Naive thymus-derived CD4-positive, alpha-beta T cell (primary cell): ENCODE data around the gene CAMK1D. TPM values are rescaled to one million over a fixed set of nuclear protein-coding genes. Genes with fewer than 3 reads are reported as not detected.
"Not testable (repeated sequence)": the region's sequence is repeated elsewhere in the genome, so short reads cannot be mapped to it uniquely, and the experiment has no call there.

Source experiments
- ATAC-seq: fragments of 150-1000 bp; cut with Tn5 transposase; 2 replicates; pipeline ENCODE4 v1.10.0; 2021; ENCODE audit warnings: mild to moderate bottlenecking, moderate library complexity
- CTCF ChIA-PET: fragments of 350-600 bp; sonication (Branson Sonifier 250); formaldehyde crosslinking; loops from one replicate; lab custom pipeline; 2021; ENCODE audit warnings: antibody characterized with exemption; lab: Charles Lee
- POLR2A ChIA-PET: fragments of 350-600 bp; sonication (Branson Sonifier 250); formaldehyde crosslinking; loops from one replicate; lab custom pipeline; 2021; ENCODE audit warnings: antibody characterized with exemption, inconsistent platforms; lab: Charles Lee
- DNase-seq, 9 donors: peaks; one replicate each; pipeline versions ENCODE4 v3.0.0 to v3.0.0-alpha.2; 2020 to 2022; ENCODE audit warnings: mixed read lengths in 1 of 9
- H3K27ac ChIP-seq: one replicate; pipeline ENCODE4 v1.7.0; 2013; ENCODE audit warnings: mild to moderate bottlenecking, low read depth, low read length, moderate library complexity
- H3K27me3 ChIP-seq, 2 donors: one replicate each; pipeline ENCODE4 v1.7.0; 2013; ENCODE audit warnings: low read length in 2 of 2, mild to moderate bottlenecking in 2 of 2, moderate library complexity in 2 of 2; ENCODE audit not compliant: control insufficient read depth in 2 of 2, insufficient read depth in 2 of 2
- H3K36me3 ChIP-seq, 3 experiments: 1 replicate in 2 of 3; 2 replicates in 1 of 3; pipeline ENCODE4 v1.7.0; 2013; ENCODE audit warnings: low read length in 3 of 3, mild to moderate bottlenecking in 3 of 3, moderate library complexity in 1 of 3; ENCODE audit not compliant: insufficient read depth in 3 of 3, control insufficient read depth in 2 of 3
- H3K4me1 ChIP-seq, 2 donors: one replicate each; pipeline ENCODE4 v1.7.0; 2013; ENCODE audit warnings: low read length in 2 of 2, mild to moderate bottlenecking in 2 of 2, moderate library complexity in 1 of 2; ENCODE audit not compliant: control insufficient read depth in 2 of 2, insufficient read depth in 2 of 2
- H3K4me3 ChIP-seq: 2 replicates; pipeline ENCODE4 v1.7.0; 2013; ENCODE audit warnings: mild to moderate bottlenecking, low read length
- H3K9me3 ChIP-seq, 3 experiments: 1 replicate in 2 of 3; 2 replicates in 1 of 3; pipeline ENCODE4 v1.7.0; 2013; ENCODE audit warnings: low read length in 3 of 3; ENCODE audit not compliant: control insufficient read depth in 2 of 3
- H3K27ac Mint-ChIP-seq, 9 donors: one replicate each; pipeline ENCODE4 v1.8.0; 2020 to 2022; ENCODE audit warnings: mixed read lengths in 9 of 9, mild to moderate bottlenecking in 8 of 9, moderate library complexity in 5 of 9, inconsistent platforms in 2 of 9
- H3K27me3 Mint-ChIP-seq, 5 donors: one replicate each; pipeline ENCODE4 v1.8.0; 2021 to 2022; ENCODE audit warnings: mixed read lengths in 5 of 5, mild to moderate bottlenecking in 1 of 5
- H3K36me3 Mint-ChIP-seq, 5 donors: one replicate each; pipeline ENCODE4 v1.8.0; 2020 to 2022; ENCODE audit warnings: mixed read lengths in 5 of 5, mild to moderate bottlenecking in 3 of 5, inconsistent platforms in 1 of 5
- H3K4me1 Mint-ChIP-seq, 7 donors: one replicate each; pipeline ENCODE4 v1.8.0; 2020 to 2022; ENCODE audit warnings: mixed read lengths in 7 of 7, mild to moderate bottlenecking in 3 of 7, inconsistent platforms in 1 of 7
- H3K4me3 Mint-ChIP-seq, 10 donors: one replicate each; pipeline ENCODE4 v1.8.0; 2020 to 2022; ENCODE audit warnings: mild to moderate bottlenecking in 10 of 10, mixed read lengths in 10 of 10, moderate library complexity in 6 of 10, inconsistent platforms in 2 of 10
- H3K9me3 Mint-ChIP-seq, 11 donors: one replicate each; pipeline ENCODE4 v1.8.0; 2020 to 2022; ENCODE audit warnings: mixed read lengths in 11 of 11, mild to moderate bottlenecking in 4 of 11, inconsistent platforms in 1 of 11, moderate library complexity in 1 of 11
- intact Hi-C, 2 donors: fragments of 100-400 bp; cut with micrococcal nuclease; formaldehyde crosslinking; loops; one replicate each; pipeline ENCODE4 v1.15.1; 2023
- polyA plus RNA-seq, 2 donors: library from polyadenylated mRNA; unstranded; fragments of 300-500 nt; fragmentation: Illumina TruSeq; gene quantifications; one replicate each; pipeline ENCODE4 v1.2.3, GENCODE V29; 2021
- total RNA-seq, 6 experiments: library from RNA in 5 of 6; stranded (reverse) in 5 of 6; gene quantifications; 1 replicate in 5 of 6; 2 replicates in 1 of 6; pipeline ENCODE4 v1.2.3 and lab custom pipeline; 2021 to 2026

CAMK1D gene
- total and polyA plus RNA-seq, 7 experiments from 2014 or later = 12.5 to 43.2 (median 18.6) TPM

- Histone ChIP-seq H3K27ac (no peak overlapping the region), H3K9me3 (no peaks in the 10 kb centered on the region), H3K36me3 (no peaks in the 10 kb centered on the region), H3K4me3 (no peak overlapping the region), H3K4me1 (no peaks in the 10 kb centered on the region), H3K27me3 (no peaks in the 10 kb centered on the region)
- POLR2A ChIA-PET = no interaction called here
- no peaks in the 10 kb centered on the region for H3K27me3 Mint-ChIP-seq
- CTCF ChIA-PET = interaction anchor here (0.6 to 6.1 kb wide), 9 partner anchors 12 to 1182 kb away, joined by 3 to 61 read pairs (median 3); no protein-coding TSS in a partner anchor
- no peaks in the 10 kb centered on the region for H3K9me3 Mint-ChIP-seq
- intact Hi-C loops = loop anchor here (2.0 to 5.0 kb wide), 5 partner anchors 358 to 928 kb away; partner anchors contain the start of genes CAMK1D (in 1 of the 2), CDC123 (in 1 of the 2) and NUDT5 (in 1 of the 2)
- no peak overlapping the region for H3K4me3 Mint-ChIP-seq
- H3K36me3 Mint-ChIP-seq = peaks cover 0 to 5% (median 0%) of the 10 kb centered on the region in 5 donors
- H3K4me1 Mint-ChIP-seq = peaks cover 5 to 53% (median 7%) of the 10 kb centered on the region in 7 donors
- DNase-seq (no peak), ATAC-seq (no peak)
- peak overlapping the region in 1 of 9 donors; percentile 79 for H3K27ac Mint-ChIP-seq
These were observed 360.8 kb downstream of the CAMK1D start for GRCh38 chr10:12710157-12710556.

DNA sequence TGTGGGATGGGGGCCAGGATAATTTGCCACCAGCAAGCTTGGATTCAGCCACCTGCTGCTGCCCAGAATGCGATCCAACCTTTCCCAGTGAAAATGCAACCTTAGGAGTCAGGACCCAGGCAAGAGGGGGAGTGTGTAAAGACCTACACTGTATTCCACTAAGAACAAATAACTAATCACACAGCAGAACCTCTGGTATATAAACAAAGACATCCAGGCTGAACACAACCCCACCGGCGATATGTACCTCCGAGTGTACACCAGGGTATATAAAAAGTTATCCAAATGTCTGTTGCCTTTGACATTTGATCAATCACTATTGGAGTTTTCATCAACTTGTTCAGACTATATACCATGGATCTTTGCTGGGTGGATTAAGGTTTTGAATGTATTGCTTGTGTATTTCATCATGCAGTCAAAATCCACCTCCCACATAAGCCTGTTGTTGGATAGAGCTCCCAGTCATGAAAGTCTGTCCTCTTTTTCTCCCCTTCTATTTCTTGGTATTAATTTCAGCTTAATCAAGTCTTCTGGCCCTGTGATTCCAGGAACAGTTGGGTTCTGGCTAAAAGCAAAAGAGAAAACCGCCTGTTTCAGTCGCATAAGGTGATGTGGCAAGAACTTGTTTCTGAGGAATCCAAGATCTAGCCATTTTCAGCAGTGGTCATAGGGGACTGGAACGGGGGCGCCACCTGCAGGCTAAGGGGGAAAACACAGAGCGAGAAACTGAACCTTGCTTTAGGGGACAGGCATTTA lies 361.4 kb downstream of the CAMK1D start:
- Histone ChIP-seq H3K36me3 (no peaks in the 10 kb centered on the region), H3K27me3 (no peaks in the 10 kb centered on the region), H3K4me1 (no peaks in the 10 kb centered on the region), H3K9me3 (no peaks in the 10 kb centered on the region), H3K27ac (no peak overlapping the region), H3K4me3 (no peak overlapping the region)
- ATAC-seq (peak; percentile 89), DNase-seq (peak; percentile 50 to 83 (median 71))
- Mint-ChIP-seq H3K27ac (peak overlapping the region in 4 of 9 donors; percentile 4 to 79 (median 46)), H3K27me3 (no peaks in the 10 kb centered on the region), H3K4me3 (peak overlapping the region in 1 of 10 donors; percentile 42), H3K36me3 (peaks cover 0 to 7% (median 0%) of the 10 kb centered on the region in 5 donors), H3K9me3 (no peaks in the 10 kb centered on the region), H3K4me1 (peaks cover 5 to 53% (median 8%) of the 10 kb centered on the region in 7 donors)
- intact Hi-C loops = loop anchor here (1.0 to 5.0 kb wide), 10 partner anchors 17 to 928 kb away; partner anchors contain the start of genes CAMK1D (in 1 of the 2), CDC123 (in 1 of the 2) and NUDT5 (in 1 of the 2)
- POLR2A ChIA-PET = no interaction called here
- CTCF ChIA-PET = interaction anchor here (0.6 to 6.1 kb wide), 7 partner anchors 8 to 1182 kb away, joined by 3 to 61 read pairs (median 3); no protein-coding TSS in a partner anchor

DNA sequence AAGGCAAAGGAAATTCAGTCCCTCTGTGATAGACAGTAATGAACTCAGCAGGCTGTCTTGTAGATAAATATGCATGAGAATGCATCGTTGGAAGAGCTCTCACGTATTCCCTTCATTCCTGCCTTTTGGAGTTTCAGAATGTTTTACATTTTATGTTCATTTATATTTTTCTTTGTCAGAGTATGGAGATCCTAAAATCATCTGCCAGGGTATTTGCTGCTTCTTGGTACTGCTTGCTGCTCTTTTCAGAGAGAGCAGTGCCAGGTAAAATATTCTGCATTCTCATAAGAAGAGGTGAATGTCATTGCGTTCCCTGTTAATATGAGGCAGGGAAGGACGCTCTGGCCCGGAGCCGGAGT lies 362.0 kb downstream of the CAMK1D start:
- intact Hi-C loops = loop anchor here (1.0 to 5.0 kb wide), 10 partner anchors 16 to 929 kb away; partner anchors contain the start of genes CAMK1D (in 1 of the 2), CDC123 (in 1 of the 2) and NUDT5 (in 1 of the 2)
- POLR2A ChIA-PET = no interaction called here

GRCh38 chr10:12712293-12712983 lies 363.1 kb downstream of the CAMK1D start:
- Histone ChIP-seq H3K4me1 (no peaks in the 10 kb centered on the region), H3K36me3 (no peaks in the 10 kb centered on the region), H3K27me3 (no peaks in the 10 kb centered on the region), H3K27ac (no peak overlapping the region), H3K4me3 (no peak overlapping the region), H3K9me3 (no peaks in the 10 kb centered on the region)
- CTCF ChIA-PET = interaction anchor here (0.6 to 6.1 kb wide), 8 partner anchors 9 to 496 kb away, joined by 3 to 61 read pairs (median 4); partner anchors contain the start of gene OPTN
- intact Hi-C loops = loop anchor here (5.0 kb wide), 4 partner anchors 360 to 930 kb away; partner anchors contain the start of genes CDC123 (in 1 of the 2) and NUDT5 (in 1 of the 2)
- DNase-seq (no peak), ATAC-seq (no peak)
- Mint-ChIP-seq H3K27ac (peak overlapping the region in 1 of 9 donors; percentile 58), H3K4me3 (no peak overlapping the region), H3K9me3 (no peaks in the 10 kb centered on the region), H3K36me3 (peaks cover 0 to 13% (median 0%) of the 10 kb centered on the region in 5 donors), H3K27me3 (no peaks in the 10 kb centered on the region), H3K4me1 (peaks cover 5 to 42% (median 8%) of the 10 kb centered on the region in 7 donors)
- POLR2A ChIA-PET = interaction anchor here (0.6 kb wide), 1 partner anchor 1839 kb away, joined by 4 read pairs; no protein-coding TSS in a partner anchor

More for the DNA sequence above, 362.0 kb downstream of the CAMK1D start:
- Histone ChIP-seq H3K36me3 (no peaks in the 10 kb centered on the region), H3K4me1 (no peaks in the 10 kb centered on the region), H3K4me3 (no peak overlapping the region), H3K27ac (no peak overlapping the region), H3K27me3 (no peaks in the 10 kb centered on the region), H3K9me3 (no peaks in the 10 kb centered on the region)
- no peak overlapping the region for H3K4me3 Mint-ChIP-seq
- CTCF ChIA-PET = interaction anchor here (1.1 to 6.1 kb wide), 4 partner anchors 8 to 448 kb away, joined by 3 to 61 read pairs (median 14); partner anchors contain the start of gene OPTN
- H3K27ac Mint-ChIP-seq = peak overlapping the region in 3 of 9 donors; percentile 4 to 79 (median 15)
- H3K27me3 Mint-ChIP-seq = no peaks in the 10 kb centered on the region
- H3K36me3 Mint-ChIP-seq = peaks cover 0 to 8% (median 0%) of the 10 kb centered on the region in 5 donors
- DNase-seq (no peak), ATAC-seq (no peak)
- no peaks in the 10 kb centered on the region for H3K9me3 Mint-ChIP-seq
- peaks cover 5 to 48% (median 8%) of the 10 kb centered on the region in 7 donors for H3K4me1 Mint-ChIP-seq

GRCh38 chr10:12712984-12713316 lies 363.6 kb downstream of the CAMK1D start:
- H3K27me3 ChIP-seq, H3K36me3 ChIP-seq, H3K9me3 ChIP-seq, H3K27ac ChIP-seq, DNase-seq, H3K4me3 Mint-ChIP-seq, POLR2A ChIA-PET, H3K4me1 ChIP-seq, H3K9me3 Mint-ChIP-seq, H3K27me3 Mint-ChIP-seq, ATAC-seq, H3K4me3 ChIP-seq, H3K27ac Mint-ChIP-seq: not testable (repeated sequence)
- H3K36me3 Mint-ChIP-seq = peaks cover 0 to 13% (median 0%) of the 10 kb centered on the region in 5 donors
- CTCF ChIA-PET = interaction anchor here (0.6 to 4.3 kb wide), 4 partner anchors 10 to 449 kb away, joined by 4 to 20 read pairs (median 6); no protein-coding TSS in a partner anchor
- intact Hi-C loops = loop anchor here (5.0 kb wide), 4 partner anchors 361 to 931 kb away; partner anchors contain the start of genes CDC123 (in 1 of the 2) and NUDT5 (in 1 of the 2)
- peaks cover 5 to 40% (median 8%) of the 10 kb centered on the region in 7 donors for H3K4me1 Mint-ChIP-seq

DNA sequence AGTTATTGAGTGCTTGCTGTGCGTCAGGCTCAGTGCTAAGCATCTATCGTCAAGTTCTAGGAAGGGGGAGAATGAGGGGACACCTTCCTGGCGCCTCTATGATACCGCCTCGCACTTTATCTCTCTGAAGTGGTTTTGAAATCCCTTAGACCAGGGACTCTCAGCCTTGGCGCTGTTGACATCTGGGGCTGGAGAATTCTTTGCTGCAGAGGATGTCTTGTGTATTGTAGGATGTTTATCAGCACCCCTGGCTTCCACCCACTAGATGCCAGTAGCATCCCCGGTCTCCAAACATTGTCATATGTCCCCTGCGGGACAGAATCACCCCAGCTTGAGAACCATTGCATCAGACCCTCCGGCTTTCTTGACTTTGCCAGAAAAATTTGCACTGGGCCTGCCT lies 366.7 kb downstream of the CAMK1D start:
- CTCF ChIA-PET = no interaction called here
- no peak for ATAC-seq
- POLR2A ChIA-PET = no interaction called here
- H3K4me3 ChIP-seq = no peak overlapping the region
- Mint-ChIP-seq H3K36me3 (peaks cover 4 to 18% (median 8%) of the 10 kb centered on the region in 5 donors), H3K4me3 (no peak overlapping the region), H3K27me3 (no peaks in the 10 kb centered on the region), H3K9me3 (peaks cover 0 to 2% (median 0%) of the 10 kb centered on the region in 11 donors), H3K27ac (no peak overlapping the region), H3K4me1 (peaks cover 2 to 25% (median 8%) of the 10 kb centered on the region in 7 donors)
- H3K4me1 ChIP-seq = no peaks in the 10 kb centered on the region
- intact Hi-C loops = no loop called here
- no peak overlapping the region for H3K27ac ChIP-seq
- no peaks in the 10 kb centered on the region for H3K36me3 ChIP-seq
- no peaks in the 10 kb centered on the region for H3K27me3 ChIP-seq
- DNase-seq = no peak
- no peaks in the 10 kb centered on the region for H3K9me3 ChIP-seq
